ENCODE data around the gene OSBPL10. TPM values are rescaled to one million over a fixed set of nuclear protein-coding genes. Genes with fewer than 3 reads are reported as not detected.

OSBPL10 gene
- total RNA-seq, 1 donor from 2014 or later = 18.8 TPM

- H3K9me3 ChIP-seq = no peaks in the 10 kb centered on the region
- no peak for TF ChIP-seq CTCF (IDR thresholded peaks at IDR 0.05)
- H3K27ac ChIP-seq = no peak overlapping the region
- peaks cover 11% of the 10 kb centered on the region for H3K36me3 ChIP-seq
- H3K4me1 ChIP-seq = peaks cover 20% of the 10 kb centered on the region
- DNase-seq = no peak
- intact Hi-C loops (cut with DNase I) = loop anchor here (5.0 kb wide), 1 partner anchor 154 kb away; no protein-coding TSS in a partner anchor
- no peaks in the 10 kb centered on the region for H3K27me3 ChIP-seq (ENCODE audit: low read depth)
- no peak overlapping the region for H3K4me3 ChIP-seq
- ATAC-seq = no peak
These were observed 367.4 kb downstream of the OSBPL10 start for GRCh38 chr3:31613654-31614053.

- no peaks in the 10 kb centered on the region for H3K9me3 ChIP-seq
- H3K27me3 ChIP-seq (ENCODE audit: low read depth) = no peaks in the 10 kb centered on the region
- ATAC-seq (no peak), DNase-seq (no peak)
- H3K36me3 ChIP-seq = peaks cover 8% of the 10 kb centered on the region
- intact Hi-C loops (cut with DNase I) = loop anchor here (5.0 kb wide), 1 partner anchor 154 kb away; no protein-coding TSS in a partner anchor
- H3K4me3 ChIP-seq = no peak overlapping the region
- no peak for TF ChIP-seq CTCF (IDR thresholded peaks at IDR 0.05)
- H3K4me1 ChIP-seq = peaks cover 20% of the 10 kb centered on the region
- H3K27ac ChIP-seq = no peak overlapping the region
These were observed 367.9 kb downstream of the OSBPL10 start for GRCh38 chr3:31613177-31613576.

Other genes with a start within 250 kb of the OSBPL10 start
- 1.6 TPM for gene ZNF860, start 488 bp upstream of the OSBPL10 start, total RNA-seq
- gene GPD1L, start 125.4 kb upstream of the OSBPL10 start, total RNA-seq = 77.9 TPM

All from lower lobe of right lung (tissue), 2 donors.